Measurements from ENCODE around the gene FBXL7.

FBXL7 gene

DNA sequence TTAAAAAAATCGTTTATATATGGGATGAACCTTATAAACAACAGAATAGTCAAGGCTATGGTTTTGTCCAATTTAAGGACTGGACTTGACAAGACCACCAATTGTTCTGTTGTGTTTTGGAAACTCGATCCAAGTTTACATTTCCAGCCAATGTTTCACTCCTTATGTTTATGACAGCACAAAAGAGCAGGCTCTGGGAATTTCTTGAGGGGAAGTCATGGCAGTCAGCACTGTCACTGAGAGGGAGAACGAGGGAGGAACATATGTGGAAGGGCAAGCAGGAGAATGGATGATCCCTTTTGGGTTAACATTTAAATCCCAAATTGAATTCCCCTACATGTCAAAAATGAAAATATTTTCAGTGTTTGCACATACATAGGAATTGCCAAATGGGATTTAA is 387.1 kb downstream of the FBXL7 start:
- DNase-seq (ENCODE audit: low spot score) = no peak

DNA sequence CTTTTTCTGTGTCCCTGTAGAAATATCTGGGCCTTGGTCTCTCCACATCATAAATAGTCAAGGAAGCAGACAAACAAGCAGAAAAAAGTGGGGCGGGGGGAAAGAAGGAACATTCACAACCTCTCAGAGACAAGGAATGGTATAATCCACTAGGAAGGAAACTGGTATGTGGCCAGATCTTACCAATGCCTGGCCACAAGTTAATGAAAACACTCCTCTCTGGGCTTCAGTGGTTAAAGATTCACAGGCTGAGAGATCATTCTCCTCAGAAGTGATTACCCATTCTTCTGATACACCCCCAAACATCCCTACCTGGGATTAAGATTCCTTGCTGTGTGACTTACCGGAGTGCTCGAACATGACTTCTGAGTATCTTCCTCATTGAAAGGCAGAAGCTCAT is 389.0 kb downstream of the FBXL7 start:
- DNase-seq (ENCODE audit: low spot score) = no peak

GRCh38 chr5:15893866-15894265 is 393.9 kb downstream of the FBXL7 start:
- DNase-seq (ENCODE audit: low spot score) = no peak

- no peak for DNase-seq (ENCODE audit: low spot score)
These were observed 397.7 kb downstream of the FBXL7 start for GRCh38 chr5:15897656-15898055.

- DNase-seq (ENCODE audit: low spot score) = no peak
These were observed 398.7 kb downstream of the FBXL7 start for GRCh38 chr5:15898641-15899040.

GRCh38 chr5:15899481-15899880 is 399.5 kb downstream of the FBXL7 start:
- DNase-seq (ENCODE audit: low spot score) = no peak

GRCh38 chr5:15901151-15901550 is 401.2 kb downstream of the FBXL7 start:
- no peak for DNase-seq (ENCODE audit: low spot score)

GRCh38 chr5:15902066-15902465 is 402.1 kb downstream of the FBXL7 start:
- no peak for DNase-seq (ENCODE audit: low spot score)

- DNase-seq (ENCODE audit: low spot score) = no peak
These were observed 405.2 kb downstream of the FBXL7 start for GRCh38 chr5:15904899-15905830.

DNA sequence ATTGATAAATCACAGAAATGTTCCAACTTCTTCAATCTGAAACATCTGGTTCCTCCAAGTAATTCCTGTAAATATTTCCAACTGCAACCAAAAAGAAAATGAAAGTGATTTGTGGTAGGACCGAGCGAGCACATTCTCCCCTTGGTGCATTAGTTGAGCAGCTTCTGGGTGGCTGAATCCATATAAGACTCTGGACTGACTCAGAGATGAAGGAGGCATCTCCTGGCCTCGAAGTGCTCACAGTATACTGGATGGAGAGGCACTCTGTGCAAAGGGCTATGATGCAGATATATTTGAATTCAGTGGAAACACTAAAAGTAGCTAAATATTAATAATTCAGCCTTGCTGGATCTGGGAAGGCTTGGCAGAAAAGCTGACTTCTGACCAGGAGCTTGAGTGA is 414.7 kb downstream of the FBXL7 start:
- no peak for DNase-seq (ENCODE audit: low spot score)

DNA sequence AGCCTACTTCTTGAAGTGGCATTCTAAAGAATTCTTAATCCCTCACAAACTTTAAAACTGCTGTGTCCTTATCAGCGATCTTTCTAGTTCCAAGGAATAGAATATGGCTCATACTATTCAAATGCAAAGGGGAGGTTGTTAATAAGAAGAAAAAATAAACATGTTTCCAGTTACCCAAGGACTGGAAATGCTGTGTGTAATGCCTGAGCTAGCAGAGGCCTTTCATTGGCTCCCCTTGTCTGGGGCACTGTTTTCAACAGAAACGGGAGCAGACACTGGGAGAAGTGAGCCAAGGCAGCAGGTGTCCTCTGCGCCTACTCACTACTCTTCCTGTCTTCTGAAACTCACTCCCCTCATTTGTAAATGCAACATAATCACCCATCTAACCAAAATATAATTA is 426.6 kb downstream of the FBXL7 start:
- DNase-seq (ENCODE audit: low spot score) = no peak

- no peak for DNase-seq (ENCODE audit: low spot score)
These were observed 427.9 kb downstream of the FBXL7 start for GRCh38 chr5:15927710-15928380.

DNA sequence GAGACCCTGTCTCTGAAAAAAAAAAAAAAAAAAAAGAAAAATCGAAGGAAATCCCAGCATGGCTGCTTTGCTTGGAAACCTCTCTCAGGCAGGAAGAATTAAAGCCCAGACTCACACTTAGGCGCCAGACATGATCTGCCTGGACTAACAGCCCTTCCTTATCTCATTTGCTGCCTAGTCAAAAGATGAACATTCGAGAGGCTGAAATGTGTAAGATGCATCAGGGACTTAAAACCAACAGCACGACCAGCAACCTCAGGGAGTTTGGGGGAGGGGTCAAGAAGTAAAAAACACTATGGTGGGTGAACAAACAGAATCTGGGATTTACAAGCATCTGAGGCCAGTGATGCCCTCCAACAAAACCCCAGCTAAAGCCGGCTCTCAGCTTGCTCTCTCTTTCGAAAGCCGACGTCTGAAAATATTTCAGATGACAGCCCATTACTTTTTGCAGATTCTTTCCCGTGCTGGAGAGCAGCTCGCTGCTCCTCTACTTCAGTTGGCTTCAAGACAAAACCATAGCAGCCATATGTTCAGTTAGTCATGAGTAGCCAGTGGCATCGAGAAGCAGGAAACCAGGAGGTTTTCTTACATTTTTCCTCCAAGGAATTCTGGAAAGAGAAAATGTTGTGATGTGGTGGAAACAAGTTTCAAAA is 429.8 kb downstream of the FBXL7 start:
- DNase-seq (ENCODE audit: low spot score) = peak; percentile 18

DNA sequence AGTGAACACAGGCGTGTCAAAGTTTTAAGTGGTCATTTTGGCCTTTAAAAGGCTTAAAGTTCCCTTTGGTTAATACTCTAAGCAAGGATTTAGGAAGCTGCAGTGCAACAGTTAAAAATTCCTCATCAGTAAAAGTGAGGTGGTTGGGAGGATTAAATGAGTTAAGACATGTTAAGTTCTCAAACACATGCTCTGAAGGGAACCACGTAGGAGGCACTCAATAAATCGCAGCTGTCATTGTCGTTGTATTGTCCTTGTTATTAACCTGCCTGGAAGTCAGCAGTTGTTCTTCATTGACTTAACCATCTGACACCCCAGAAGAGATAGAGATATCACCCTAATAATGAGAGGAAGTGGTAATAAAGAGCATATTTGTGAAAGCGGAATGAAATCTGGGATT is 432.1 kb downstream of the FBXL7 start:
- no peak for DNase-seq (ENCODE audit: low spot score)

DNA sequence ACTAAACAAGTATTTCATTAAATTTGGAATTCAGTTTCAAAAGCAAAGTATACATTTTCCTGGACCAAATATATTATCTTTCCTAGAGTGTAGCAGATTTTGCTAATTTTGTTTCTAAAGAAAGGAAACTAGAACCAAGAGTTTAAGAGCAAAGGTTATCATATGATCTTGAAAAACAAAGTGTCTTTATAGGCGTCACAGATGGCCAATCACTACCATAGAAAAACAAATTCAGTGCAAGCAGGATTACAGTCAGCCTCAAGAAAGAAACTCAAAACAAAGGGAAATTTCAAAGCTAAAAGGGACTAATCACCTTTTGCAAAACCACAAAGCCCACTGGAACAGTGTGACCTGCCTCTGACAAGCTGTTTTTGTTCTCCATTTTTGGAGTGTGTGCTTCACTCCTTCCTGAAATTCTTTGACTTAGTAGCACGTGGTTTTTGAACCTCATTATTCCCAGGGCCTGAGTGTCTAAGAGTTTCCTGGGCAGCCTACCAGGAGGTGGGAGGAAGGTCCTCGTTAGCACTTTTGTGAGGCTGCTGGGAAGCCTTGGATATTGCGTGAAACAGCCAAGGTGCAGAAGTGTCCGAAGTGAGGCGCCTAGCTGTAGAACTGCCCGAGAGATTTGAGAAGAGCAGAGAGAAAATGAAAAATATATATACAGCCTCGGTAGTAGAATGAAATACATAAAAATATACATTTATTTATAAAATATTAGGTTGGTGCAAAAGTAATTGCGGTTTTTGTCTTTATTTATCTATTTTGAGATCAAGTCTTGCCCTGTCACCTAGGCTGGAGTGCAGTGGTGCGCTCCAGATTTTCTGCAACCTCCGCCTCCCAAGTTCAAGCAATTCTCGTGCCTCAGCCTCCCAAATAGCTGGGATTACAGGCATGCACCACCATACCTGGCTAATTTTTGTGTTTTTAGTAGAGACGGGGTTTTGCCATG is 433.6 kb downstream of the FBXL7 start:
- no peak for DNase-seq (ENCODE audit: low spot score)

GRCh38 chr5:15936505-15937245 is 436.7 kb downstream of the FBXL7 start:
- no peak for DNase-seq (ENCODE audit: low spot score)

- no peak for DNase-seq (ENCODE audit: low spot score)
These were observed 437.7 kb downstream of the FBXL7 start for GRCh38 chr5:15937708-15938107.

GRCh38 chr5:15938186-15938585 is 438.2 kb downstream of the FBXL7 start:
- no peak for DNase-seq (ENCODE audit: low spot score)

GRCh38 chr5:15938961-15939360 is 439.0 kb downstream of the FBXL7 start:
- peak; percentile 61 for DNase-seq (ENCODE audit: low spot score)

DNA sequence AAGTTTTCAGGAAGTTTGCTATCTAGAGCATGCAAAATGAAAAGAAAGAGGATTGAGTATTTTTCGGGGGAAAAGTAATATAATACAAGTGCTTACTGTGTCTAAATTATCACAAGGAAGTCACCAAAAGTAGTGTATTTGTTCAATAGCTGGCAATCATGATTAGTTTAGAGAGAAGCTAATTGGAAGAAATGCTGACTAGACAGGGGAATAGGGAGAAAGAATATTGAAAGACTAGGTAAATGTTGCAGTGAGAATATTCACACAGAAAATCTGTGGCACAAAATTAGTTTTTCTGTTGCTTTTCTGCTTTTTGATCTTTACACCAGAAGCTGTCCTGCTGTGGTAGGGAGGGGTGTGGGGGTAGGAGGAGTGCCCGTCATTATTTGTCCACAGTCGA is 440.9 kb downstream of the FBXL7 start:
- DNase-seq (ENCODE audit: low spot score) = no peak

- peak; percentile 21 for DNase-seq (ENCODE audit: low spot score)
These were observed 443.5 kb downstream of the FBXL7 start for GRCh38 chr5:15943487-15943886.
